BJ (cell line): ENCODE results near the gene TPSG1. TPM values are rescaled to one million over a fixed set of nuclear protein-coding genes. Genes with fewer than 3 reads are reported as not detected.
"Not testable (repeated sequence)": the region's sequence is repeated elsewhere in the genome, so short reads cannot be mapped to it uniquely, and the experiment has no call there.

Experiments
- CTCF ChIA-PET: fragments of 350-600 bp; formaldehyde crosslinking; extraction: SDS; loops from one replicate; lab custom pipeline; 2021; ENCODE audit warnings: antibody characterized with exemption, inconsistent platforms; lab: Yijun Ruan, JAX
- POLR2A ChIA-PET: fragments of 300-600 bp; sonication (Branson Sonifier 250); formaldehyde crosslinking; extraction: SDS; loops from one replicate; lab custom pipeline; 2021; ENCODE audit warnings: antibody characterized with exemption; lab: Charles Lee
- DNase-seq: peaks from one replicate; pipeline ENCODE4 v3.0.0-alpha.2; 2011; ENCODE audit warnings: low read depth
- H3K27me3 ChIP-seq: 2 replicates; pipeline ENCODE4 v1.6.0; 2011; ENCODE audit warnings: low read length; ENCODE audit not compliant: control insufficient read depth, insufficient read depth
- H3K36me3 ChIP-seq: 2 replicates; pipeline ENCODE4 v1.5.1; 2011; ENCODE audit warnings: low read length; ENCODE audit not compliant: control insufficient read depth, insufficient read depth
- H3K4me3 ChIP-seq: 2 replicates; pipeline ENCODE4 v1.5.1; 2011; ENCODE audit warnings: low read depth, mild to moderate bottlenecking, control low read depth, low read length
- polyA minus RNA-seq: library from RNA; depleted of rRNA, polyadenylated mRNA; stranded (reverse); fragments of >200 nt; gene quantifications from 2 replicates; pipeline ENCODE4 v1.2.3, GENCODE V29; 2011; rRNA and poly(A)+ RNA removed
- polyA plus RNA-seq: library from polyadenylated mRNA; depleted of rRNA; stranded (reverse); fragments of >200 nt; gene quantifications from 2 replicates; pipeline ENCODE4 v1.2.3, GENCODE V29; 2011; rRNA removed
- TF ChIP-seq, protein P1 (sequence below): IDR thresholded peaks from 2 replicates; pipeline ENCODE4 v1.5.1; 2011; ENCODE audit warnings: low read depth, mild to moderate bottlenecking, control low read depth, inconsistent platforms, low read length, moderate library complexity; ENCODE audit not compliant: insufficient read depth

TPSG1 gene
- polyA plus RNA-seq (not detected in 2 replicates), polyA minus RNA-seq (not detected in 2 replicates)

GRCh38 chr16:1225051-1225451 lies at the start of gene TPSG1:
TPSG1 (minus strand) TSS chr16:1225268; CDS start chr16:1225252, 16 bp downstream.
- Histone ChIP-seq H3K36me3 (no peaks in the 10 kb centered on the region), H3K27me3 (0 out of 2 replicates have a peak, but pooled peaks cover 2% of the 10 kb centered on the region), H3K4me3 (no peak within 1 kb of the TSS)
- no peak for DNase-seq
- CTCF ChIA-PET, result no interaction called here
- POLR2A ChIA-PET, result no interaction called here
- TF ChIP-seq, protein P1, sequence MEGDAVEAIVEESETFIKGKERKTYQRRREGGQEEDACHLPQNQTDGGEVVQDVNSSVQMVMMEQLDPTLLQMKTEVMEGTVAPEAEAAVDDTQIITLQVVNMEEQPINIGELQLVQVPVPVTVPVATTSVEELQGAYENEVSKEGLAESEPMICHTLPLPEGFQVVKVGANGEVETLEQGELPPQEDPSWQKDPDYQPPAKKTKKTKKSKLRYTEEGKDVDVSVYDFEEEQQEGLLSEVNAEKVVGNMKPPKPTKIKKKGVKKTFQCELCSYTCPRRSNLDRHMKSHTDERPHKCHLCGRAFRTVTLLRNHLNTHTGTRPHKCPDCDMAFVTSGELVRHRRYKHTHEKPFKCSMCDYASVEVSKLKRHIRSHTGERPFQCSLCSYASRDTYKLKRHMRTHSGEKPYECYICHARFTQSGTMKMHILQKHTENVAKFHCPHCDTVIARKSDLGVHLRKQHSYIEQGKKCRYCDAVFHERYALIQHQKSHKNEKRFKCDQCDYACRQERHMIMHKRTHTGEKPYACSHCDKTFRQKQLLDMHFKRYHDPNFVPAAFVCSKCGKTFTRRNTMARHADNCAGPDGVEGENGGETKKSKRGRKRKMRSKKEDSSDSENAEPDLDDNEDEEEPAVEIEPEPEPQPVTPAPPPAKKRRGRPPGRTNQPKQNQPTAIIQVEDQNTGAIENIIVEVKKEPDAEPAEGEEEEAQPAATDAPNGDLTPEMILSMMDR, result no peak

GRCh38 chr16:1274767-1275166 lies 49.7 kb upstream of the TPSG1 start:
- ChIA-PET CTCF (no interaction called here), POLR2A (no interaction called here)
- Histone ChIP-seq H3K4me3 (no peak overlapping the region), H3K27me3 (no peaks in the 10 kb centered on the region; the same call in 1 of the 2 replicates), H3K36me3 (no peaks in the 10 kb centered on the region)
- TF ChIP-seq, protein P1, result no peak
- DNase-seq, result no peak

DNA sequence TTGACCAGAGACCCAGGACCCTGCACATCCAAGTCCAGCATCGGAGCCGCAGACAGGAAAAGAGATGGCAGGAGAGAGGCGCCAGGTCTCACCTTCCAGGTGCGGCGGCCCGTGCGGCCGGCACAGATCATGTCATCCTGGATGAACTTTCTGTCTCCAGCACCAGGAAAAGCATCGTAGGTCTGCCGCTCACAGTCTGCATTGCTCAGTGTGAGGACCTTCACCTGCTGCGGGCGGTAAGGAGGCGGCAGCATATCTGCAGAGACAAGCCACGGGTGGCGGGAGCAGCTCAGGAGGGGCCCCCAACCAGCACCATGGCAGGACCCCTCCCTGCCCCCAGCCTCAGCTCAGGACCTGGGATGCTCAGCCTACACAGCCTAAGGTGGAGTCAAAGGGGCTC lies 48.7 kb upstream of the TPSG1 start:
- DNase-seq, result no peak
- H3K36me3 ChIP-seq, result no peaks in the 10 kb centered on the region
- H3K27me3 ChIP-seq, result no peaks in the 10 kb centered on the region; the same call in 1 of the 2 replicates
- H3K4me3 ChIP-seq, result no peak overlapping the region
- TF ChIP-seq, protein P1, result no peak
- ChIA-PET POLR2A (no interaction called here), CTCF (no interaction called here)

GRCh38 chr16:1272453-1273198 lies 47.6 kb upstream of the TPSG1 start:
- ChIA-PET CTCF (interaction anchor here (0.7 to 2.8 kb wide), 3 partner anchors 27 to 72 kb away, joined by 3 to 6 read pairs (median 4); no protein-coding TSS in a partner anchor), POLR2A (no interaction called here)
- TF ChIP-seq, protein P1, result no peak
- Histone ChIP-seq H3K27me3 (no peaks in the 10 kb centered on the region; the same call in 1 of the 2 replicates), H3K4me3 (no peak overlapping the region), H3K36me3 (no peaks in the 10 kb centered on the region)
- no peak for DNase-seq

DNA sequence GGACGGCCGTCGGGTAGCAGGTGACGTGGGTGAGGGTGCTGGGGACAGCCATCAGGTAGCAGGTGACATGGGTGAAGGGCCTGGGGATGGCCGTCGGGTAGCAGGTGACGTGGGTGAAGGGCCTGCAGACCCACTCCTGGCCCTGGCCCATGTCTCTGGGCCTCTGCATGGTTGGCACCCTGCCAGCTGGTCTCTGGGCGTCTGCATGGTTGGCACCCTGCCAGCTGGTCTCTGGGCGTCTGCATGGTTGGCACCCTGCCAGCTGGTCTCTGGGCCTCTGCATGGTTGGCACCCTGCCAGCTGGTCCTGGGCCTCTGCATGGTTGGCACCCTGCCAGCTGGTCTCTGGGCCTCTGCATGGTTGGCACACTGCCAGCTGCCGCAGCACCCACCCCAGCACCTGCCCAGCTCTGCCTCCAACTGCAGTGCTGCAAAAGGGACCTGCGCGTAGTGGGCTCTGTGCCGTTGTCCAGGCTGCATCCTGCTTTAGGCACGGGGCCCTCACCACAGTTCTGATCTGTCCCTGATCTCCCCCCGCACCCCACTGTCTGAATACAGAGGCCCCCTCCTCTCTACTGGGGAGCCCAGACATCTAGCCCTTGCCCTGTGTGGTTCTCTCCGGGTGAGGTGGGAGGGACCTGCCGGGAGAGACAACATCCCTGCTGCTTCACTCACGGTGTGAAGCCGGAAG lies 46.8 kb upstream of the TPSG1 start:
- CTCF ChIA-PET, result interaction anchor here (0.7 to 2.8 kb wide), 4 partner anchors 27 to 149 kb away, joined by 3 to 6 read pairs (median 4); no protein-coding TSS in a partner anchor
- H3K4me3 ChIP-seq, DNase-seq, POLR2A ChIA-PET, H3K36me3 ChIP-seq, H3K27me3 ChIP-seq: not testable (repeated sequence)
